GM18867 (cell line): ENCODE results near the gene A3GALT2.

Experiments used
- ATAC-seq: cut with Tn5 transposase; IDR thresholded peaks from one replicate; pipeline ENCODE4 v1.9.1; 2021; ENCODE audit warnings: mild to moderate bottlenecking, moderate library complexity; ENCODE audit not compliant: unreplicated experiment

The A3GALT2 gene

GRCh38 chr1:33332881-33333280 lies 12.0 kb upstream of the A3GALT2 start:
- no peak for ATAC-seq

- no peak for ATAC-seq
Observed at GRCh38 chr1:33332357-33332789, 11.5 kb upstream of the A3GALT2 start.

- ATAC-seq = no peak
Observed at GRCh38 chr1:33331444-33332356, 10.8 kb upstream of the A3GALT2 start.

GRCh38 chr1:33330906-33331305 lies 10.0 kb upstream of the A3GALT2 start:
- no peak for ATAC-seq

GRCh38 chr1:33330361-33330890 lies 9.5 kb upstream of the A3GALT2 start:
- no peak for ATAC-seq

GRCh38 chr1:33329600-33330305 lies 8.9 kb upstream of the A3GALT2 start:
- ATAC-seq = no peak

- ATAC-seq = no peak
Observed at GRCh38 chr1:33328817-33329216, 7.9 kb upstream of the A3GALT2 start.

- no peak for ATAC-seq
Observed at GRCh38 chr1:33327587-33328325, 6.9 kb upstream of the A3GALT2 start.

- ATAC-seq = no peak
Observed at GRCh38 chr1:33326785-33327184, 5.9 kb upstream of the A3GALT2 start.

GRCh38 chr1:33324677-33325575 lies 4.0 kb upstream of the A3GALT2 start:
- ATAC-seq = no peak

GRCh38 chr1:33323663-33324477 lies 3.0 kb upstream of the A3GALT2 start:
- no peak for ATAC-seq

- ATAC-seq = no peak
Observed at GRCh38 chr1:33322870-33323585, 2.1 kb upstream of the A3GALT2 start.

- no peak for ATAC-seq
Observed at GRCh38 chr1:33322109-33322508, 1.2 kb upstream of the A3GALT2 start.

- no peak for ATAC-seq
Observed at GRCh38 chr1:33321178-33321577, 280 bp upstream of the A3GALT2 start.

GRCh38 chr1:33319949-33320618 lies 814 bp downstream of the A3GALT2 start:
- no peak for ATAC-seq

GRCh38 chr1:33319186-33319948 lies 1.5 kb downstream of the A3GALT2 start:
- ATAC-seq = no peak

- ATAC-seq = no peak
Observed at GRCh38 chr1:33317946-33318345, 3.0 kb downstream of the A3GALT2 start.
